Endodermal cell (in vitro differentiated cells): Measurements from ENCODE around the gene FAM217A. TPM values are rescaled to one million over a fixed set of nuclear protein-coding genes. Genes with fewer than 3 reads are reported as not detected.
A peak's percentile ranks its signal among the peaks of the same experiment; 100 is the strongest.

ENCODE experiments used
- DNase-seq: peaks from one replicate; pipeline ENCODE4 v3.0.0-alpha.2; 2017
- H3K27ac ChIP-seq: 2 replicates; pipeline ENCODE4 v1.5.1; 2013; ENCODE audit warnings: mild to moderate bottlenecking, low read depth, low read length, moderate library complexity
- H3K27me3 ChIP-seq: 2 replicates; pipeline ENCODE4 v1.6.1; 2013; ENCODE audit warnings: mild to moderate bottlenecking, low read length, moderate library complexity; ENCODE audit not compliant: insufficient read depth, control insufficient read depth, poor library complexity, severe bottlenecking
- H3K36me3 ChIP-seq: 2 replicates; pipeline ENCODE4 v1.7.0; 2013; ENCODE audit warnings: mild to moderate bottlenecking, low read length, moderate library complexity; ENCODE audit not compliant: control insufficient read depth, insufficient read depth
- H3K4me1 ChIP-seq: one replicate; pipeline ENCODE4 v1.7.0; 2013; ENCODE audit warnings: low read length; ENCODE audit not compliant: control insufficient read depth, insufficient read depth
- H3K4me3 ChIP-seq: 2 replicates; pipeline ENCODE4 v1.5.1; 2013; ENCODE audit warnings: mild to moderate bottlenecking, low read length, moderate library complexity
- H3K9ac ChIP-seq: 2 replicates; pipeline ENCODE4 v1.6.1; 2013; ENCODE audit warnings: mild to moderate bottlenecking, low read length, moderate library complexity; ENCODE audit not compliant: poor library complexity, severe bottlenecking; ENCODE audit errors: extremely low read depth
- H3K9me3 ChIP-seq: 2 replicates; pipeline ENCODE4 v1.6.1; 2013; ENCODE audit warnings: mild to moderate bottlenecking, low read length, moderate library complexity; ENCODE audit not compliant: control insufficient read depth
- H3K27ac Mint-ChIP-seq: 2 replicates; pipeline ENCODE4 v1.8.0; 2020; ENCODE audit warnings: mixed read lengths
- H3K27me3 Mint-ChIP-seq: 2 replicates; pipeline ENCODE4 v1.8.0; 2021; ENCODE audit warnings: mild to moderate bottlenecking, mixed read lengths; ENCODE audit not compliant: insufficient read depth
- H3K36me3 Mint-ChIP-seq: 2 replicates; pipeline ENCODE4 v1.8.0; 2020; ENCODE audit warnings: low read depth, mixed read lengths
- H3K4me1 Mint-ChIP-seq: 2 replicates; pipeline ENCODE4 v1.8.0; 2020; ENCODE audit warnings: mixed read lengths
- H3K4me3 Mint-ChIP-seq: 2 replicates; pipeline ENCODE4 v1.8.0; 2020; ENCODE audit warnings: mild to moderate bottlenecking, moderate library complexity, mixed read lengths
- H3K9me3 Mint-ChIP-seq: 2 replicates; pipeline ENCODE4 v1.8.0; 2020; ENCODE audit warnings: mild to moderate bottlenecking, mixed read lengths
- CTCF ChIP-seq: fragments of 200-600 bp; sonication (generic); conservative IDR thresholded peaks from 2 replicates; pipeline ENCODE4 v1.5.0; 2021; ENCODE audit warnings: antibody characterized with exemption, mild to moderate bottlenecking
- WGBS, 2 experiments: methylation state at CpG; one replicate each; pipeline versions ENCODE4 v1.1.5 to v1.1.7; 2013; ENCODE audit warnings: missing lambda C conversion rate in 2 of 2, mixed read lengths in 1 of 2; ENCODE audit not compliant: insufficient coverage in 1 of 2, insufficient read length in 1 of 2; 5-methylcytosine and 5-hydroxymethylcytosine counted together
- total RNA-seq, 2 donors: library from RNA; stranded (reverse); fragmentation: NEBNext Ultra II Directional in 1 of 2; extraction: Animal tissue kit (Norgen Biotek cat#: 25700) in 1 of 2; gene quantifications; 2 replicates in 1 of 2; 3 replicates in 1 of 2; pipeline ENCODE4 v1.2.1, GENCODE V29; 2021

FAM217A gene
- total RNA-seq, 2 donors from 2014 or later, result not detected

DNA sequence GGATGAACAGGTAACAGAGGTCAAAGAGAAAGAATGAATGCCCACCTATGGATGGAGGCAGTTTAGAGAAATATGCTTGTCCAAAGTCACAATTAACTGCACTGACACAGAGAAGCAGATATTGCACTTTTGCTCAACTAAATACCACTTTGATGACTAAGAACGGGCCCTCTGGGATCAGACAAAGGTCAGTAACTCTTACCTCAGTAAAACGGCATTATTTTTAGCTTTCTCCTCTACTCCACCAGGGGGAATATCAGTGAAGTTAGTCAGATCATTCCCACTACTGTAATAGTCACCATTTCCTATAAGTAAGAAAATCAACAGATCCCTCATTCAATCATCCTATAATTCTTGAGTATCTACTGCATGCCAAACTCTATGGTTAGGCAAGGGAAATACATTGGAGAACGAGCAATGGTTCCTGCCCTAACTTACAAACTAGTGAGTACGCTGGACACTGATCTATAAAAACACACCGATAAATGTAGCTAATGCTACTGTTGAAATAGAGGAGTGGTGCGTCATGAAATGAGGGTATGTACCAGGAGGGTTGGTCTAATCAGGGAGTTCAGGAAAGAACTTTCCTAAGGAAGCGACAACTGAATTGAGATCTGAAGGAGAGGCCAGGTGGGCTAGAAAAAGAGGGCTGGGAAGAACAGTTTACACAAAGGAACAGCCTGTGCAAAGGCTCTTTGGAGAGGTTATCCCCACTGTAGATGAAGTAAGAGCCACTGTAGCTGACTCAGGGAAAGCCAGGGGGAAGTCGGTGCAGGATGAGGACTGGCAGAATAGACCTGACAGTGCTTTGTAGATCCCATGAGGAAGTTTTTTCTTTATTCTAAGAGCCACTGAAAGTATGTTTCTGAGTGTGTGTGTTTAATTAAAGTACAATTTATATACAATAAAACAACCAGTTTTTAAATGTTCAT is 47.3 kb upstream of the FAM217A start:
- Histone ChIP-seq H3K4me1 (peaks cover 16% of the 10 kb centered on the region), H3K4me3 (no peak overlapping the region), H3K27ac (no peak overlapping the region), H3K9me3 (peaks cover 28% of the 10 kb centered on the region), H3K9ac (no peak overlapping the region), H3K36me3 (peaks cover 41% of the 10 kb centered on the region), H3K27me3 (no peaks in the 10 kb centered on the region)
- peak; percentile 49 for TF ChIP-seq CTCF
- Mint-ChIP-seq H3K36me3 (peaks cover 53% of the 10 kb centered on the region), H3K4me3 (no peak overlapping the region), H3K27ac (no peak overlapping the region), H3K9me3 (peaks cover 17% of the 10 kb centered on the region), H3K4me1 (peaks cover 19% of the 10 kb centered on the region), H3K27me3 (peaks cover 4% of the 10 kb centered on the region)
- no peak for DNase-seq
- 91 to 95% methylated on average over 6 to 8 of the region's 8 CpGs for WGBS, 2 experiments

DNA sequence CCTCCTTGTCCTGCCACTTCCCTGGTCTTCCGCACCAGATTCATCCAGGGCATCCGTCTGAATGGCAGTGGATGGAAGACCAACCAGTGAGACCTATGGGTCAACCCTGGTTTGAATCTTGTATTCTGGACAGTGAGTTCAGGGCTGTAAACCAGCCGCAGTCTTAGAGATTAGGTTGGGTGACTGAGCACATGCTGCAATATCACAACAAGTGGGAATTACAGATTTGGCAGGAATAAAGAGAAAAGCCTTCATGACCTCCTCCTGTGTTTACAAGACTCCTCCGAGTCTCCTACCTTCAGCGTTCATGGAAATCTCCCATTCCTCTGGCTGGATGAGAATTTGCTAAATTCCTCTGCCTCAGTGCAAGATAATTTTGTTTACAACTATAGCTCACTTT is 46.6 kb upstream of the FAM217A start:
- no peak for DNase-seq
- Histone ChIP-seq H3K4me1 (peaks cover 16% of the 10 kb centered on the region), H3K4me3 (no peak overlapping the region), H3K9ac (no peak overlapping the region), H3K9me3 (peaks cover 28% of the 10 kb centered on the region), H3K27ac (no peak overlapping the region), H3K27me3 (no peaks in the 10 kb centered on the region), H3K36me3 (peaks cover 44% of the 10 kb centered on the region)
- whole genome bisulfite sequencing, 2 experiments, result 89 to 91% methylated on average over 4 to 5 of the region's 5 CpGs
- H3K4me3 Mint-ChIP-seq, result peak overlapping the region; percentile 5
- H3K36me3 Mint-ChIP-seq, result peaks cover 52% of the 10 kb centered on the region
- no peak for TF ChIP-seq CTCF
- peaks cover 4% of the 10 kb centered on the region for H3K27me3 Mint-ChIP-seq
- H3K9me3 Mint-ChIP-seq, result peaks cover 14% of the 10 kb centered on the region
- no peak overlapping the region for H3K27ac Mint-ChIP-seq
- H3K4me1 Mint-ChIP-seq, result peaks cover 19% of the 10 kb centered on the region

GRCh38 chr6:4124351-4124750 is 45.4 kb upstream of the FAM217A start:
- Mint-ChIP-seq H3K4me3 (no peak overlapping the region), H3K9me3 (peaks cover 3% of the 10 kb centered on the region), H3K4me1 (peaks cover 19% of the 10 kb centered on the region), H3K36me3 (peaks cover 48% of the 10 kb centered on the region), H3K27ac (no peak overlapping the region), H3K27me3 (peaks cover 4% of the 10 kb centered on the region)
- 23 to 40% methylated on average over 1 of the region's 1 CpG for WGBS, 2 experiments
- no peak for DNase-seq
- H3K4me3 ChIP-seq, result no peak overlapping the region
- no peak overlapping the region for H3K27ac ChIP-seq
- H3K4me1 ChIP-seq, result peaks cover 16% of the 10 kb centered on the region
- peaks cover 40% of the 10 kb centered on the region for H3K36me3 ChIP-seq
- no peaks in the 10 kb centered on the region for H3K27me3 ChIP-seq
- no peak overlapping the region for H3K9ac ChIP-seq
- no peak for TF ChIP-seq CTCF
- peaks cover 18% of the 10 kb centered on the region for H3K9me3 ChIP-seq
